PC-9 (cell line): ENCODE data around the gene NDUFAF4.

Experiments
- CTCF ChIP-seq: fragments of 200-600 bp; sonication (generic); conservative IDR thresholded peaks from 2 replicates; pipeline ENCODE4 v1.6.1; 2017; ENCODE audit warnings: mixed run types, antibody characterized with exemption, mild to moderate bottlenecking, moderate library complexity
- EZH2 ChIP-seq: fragments of 200-600 bp; sonication (generic); IDR thresholded peaks from 2 replicates; pipeline ENCODE4 v1.8.0; 2017; ENCODE audit warnings: antibody characterized with exemption, low read depth

- TF ChIP-seq CTCF (no peak), EZH2 (no peak)
Measured at GRCh38 chr6:96899451-96899998, 1.8 kb upstream of the NDUFAF4 start.
